Measurements from ENCODE around the gene PANK4. TPM values are rescaled to one million over a fixed set of nuclear protein-coding genes. Genes with fewer than 3 reads are reported as not detected.

PANK4 gene
- total RNA-seq, 2 experiments from 2014 or later = 42.9 to 47.0 TPM

DNA sequence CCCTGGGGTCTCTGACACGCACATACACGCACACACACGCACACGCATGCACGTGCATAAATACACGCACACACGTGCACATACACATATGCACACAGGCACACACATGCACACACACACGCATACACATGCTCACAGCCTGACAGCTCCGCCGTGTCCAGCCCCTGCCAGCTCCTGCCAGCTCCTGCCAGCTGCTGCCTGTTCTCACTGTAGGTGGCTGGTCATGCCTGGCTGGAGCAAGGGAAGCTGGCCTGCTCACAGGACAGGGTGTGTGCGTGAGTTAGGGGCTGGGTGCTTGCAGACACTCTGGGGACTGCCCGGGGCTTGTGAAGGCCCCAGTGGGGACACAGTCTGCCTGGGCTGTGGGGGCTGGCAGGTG, 45.4 kb downstream of the PANK4 start:
- H3K4me1 Mint-ChIP-seq (ENCODE audit: low read depth) = no peaks in the 10 kb centered on the region
- no peak overlapping the region for H3K27ac Mint-ChIP-seq
- Histone ChIP-seq H3K27me3 (ENCODE audit: control insufficient read depth in 1 of 2, insufficient read depth in 2 of 2, low read length in 2 of 2) (no peaks in the 10 kb centered on the region), H3K9me3 (ENCODE audit: control insufficient read depth in 1 of 2, insufficient read depth in 1 of 2, low read length in 2 of 2) (no peaks in the 10 kb centered on the region), H3K36me3 (ENCODE audit: insufficient read depth, low read length) (no peaks in the 10 kb centered on the region), H3K4me1 (ENCODE audit: insufficient read depth, low read length) (no peaks in the 10 kb centered on the region), H3K4me3 (ENCODE audit: low read length) (no peak overlapping the region), H3K27ac (ENCODE audit: low read depth in 1 of 2, low read length in 2 of 2) (no peak overlapping the region)
- intact Hi-C loops (cut with DNase I, micrococcal nuclease) = no loop called here
- CTCF ChIA-PET = no interaction called here
- TF ChIP-seq CTCF (IDR thresholded peaks at IDR 0.05) = no peak
- ATAC-seq (ENCODE audit: poor library complexity) (no peak), DNase-seq (no peak)
- H3K9me3 Mint-ChIP-seq = no peaks in the 10 kb centered on the region
- no peaks in the 10 kb centered on the region for H3K27me3 Mint-ChIP-seq
- no peak overlapping the region for H3K4me3 Mint-ChIP-seq
- POLR2A ChIA-PET = no interaction called here
- no peaks in the 10 kb centered on the region for H3K36me3 Mint-ChIP-seq (ENCODE audit: low read depth)

DNA sequence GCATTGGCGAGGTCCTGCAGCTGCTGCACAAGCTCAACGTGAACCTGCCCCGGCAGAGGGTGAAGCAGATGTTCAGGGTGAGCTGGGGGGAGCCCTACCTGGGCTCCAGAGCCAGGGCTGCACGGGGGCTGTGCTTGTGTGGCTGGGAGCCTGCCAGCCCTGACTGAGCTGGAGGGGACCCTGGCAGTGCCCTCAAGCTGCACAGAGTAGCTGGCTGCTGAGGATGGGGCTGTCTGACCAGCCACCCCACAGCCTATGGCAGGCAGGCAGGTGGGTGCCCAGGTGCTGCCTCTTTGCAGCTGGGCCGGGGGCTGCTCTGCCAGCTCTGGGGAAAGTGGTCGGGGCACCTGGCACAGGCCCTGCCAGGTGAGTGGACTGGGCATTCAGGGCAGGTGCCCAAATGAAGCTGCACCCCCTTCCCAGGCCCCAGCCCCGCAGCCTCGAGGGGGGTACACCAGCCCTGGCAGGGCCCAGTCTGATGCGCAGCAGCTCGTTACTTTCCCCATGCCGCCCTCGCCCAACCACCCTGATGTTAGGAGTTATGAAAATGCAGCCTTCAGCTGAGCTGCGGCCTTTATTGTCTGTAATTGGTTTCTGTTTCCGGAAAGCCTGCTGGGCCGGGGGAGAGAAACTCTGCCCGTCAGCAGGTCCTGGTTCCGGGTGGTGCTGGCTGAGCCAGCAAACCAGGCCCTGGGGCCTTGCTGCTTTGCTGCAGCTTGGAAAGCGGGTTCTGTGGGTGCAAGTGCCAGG, 46.0 kb downstream of the PANK4 start:
- H3K4me3 ChIP-seq (ENCODE audit: low read length) = no peak overlapping the region
- no peak for DNase-seq
- Mint-ChIP-seq H3K27me3 (no peaks in the 10 kb centered on the region), H3K27ac (no peak overlapping the region), H3K9me3 (no peaks in the 10 kb centered on the region), H3K4me3 (no peak overlapping the region), H3K4me1 (ENCODE audit: low read depth) (no peaks in the 10 kb centered on the region), H3K36me3 (ENCODE audit: low read depth) (no peaks in the 10 kb centered on the region)
- TF ChIP-seq CTCF (IDR thresholded peaks at IDR 0.05) = no peak
- CTCF ChIA-PET = no interaction called here
- H3K9me3 ChIP-seq (ENCODE audit: control insufficient read depth in 1 of 2, insufficient read depth in 1 of 2, low read length in 2 of 2) = no peaks in the 10 kb centered on the region
- POLR2A ChIA-PET = no interaction called here
- H3K36me3 ChIP-seq (ENCODE audit: insufficient read depth, low read length) = no peaks in the 10 kb centered on the region
- no peaks in the 10 kb centered on the region for H3K27me3 ChIP-seq (ENCODE audit: control insufficient read depth in 1 of 2, insufficient read depth in 2 of 2, low read length in 2 of 2)
- no peaks in the 10 kb centered on the region for H3K4me1 ChIP-seq (ENCODE audit: insufficient read depth, low read length)
- no peak for ATAC-seq (ENCODE audit: poor library complexity)
- H3K27ac ChIP-seq (ENCODE audit: low read depth in 1 of 2, low read length in 2 of 2) = no peak overlapping the region
- intact Hi-C loops (cut with DNase I, micrococcal nuclease) = no loop called here

GRCh38 chr1:2479618-2480017, 46.8 kb downstream of the PANK4 start:
- Mint-ChIP-seq H3K36me3 (ENCODE audit: low read depth) (no peaks in the 10 kb centered on the region), H3K4me1 (ENCODE audit: low read depth) (no peaks in the 10 kb centered on the region), H3K27me3 (no peaks in the 10 kb centered on the region), H3K4me3 (no peak overlapping the region), H3K27ac (no peak overlapping the region), H3K9me3 (no peaks in the 10 kb centered on the region)
- intact Hi-C loops (cut with DNase I, micrococcal nuclease) = no loop called here
- DNase-seq (no peak), ATAC-seq (ENCODE audit: poor library complexity) (no peak)
- no peak for TF ChIP-seq CTCF (IDR thresholded peaks at IDR 0.05)
- H3K27me3 ChIP-seq (ENCODE audit: control insufficient read depth in 1 of 2, insufficient read depth in 2 of 2, low read length in 2 of 2) = no peaks in the 10 kb centered on the region
- ChIA-PET POLR2A (no interaction called here), CTCF (no interaction called here)
- H3K36me3 ChIP-seq (ENCODE audit: insufficient read depth, low read length) = no peaks in the 10 kb centered on the region
- no peaks in the 10 kb centered on the region for H3K4me1 ChIP-seq (ENCODE audit: insufficient read depth, low read length)
- no peak overlapping the region for H3K4me3 ChIP-seq (ENCODE audit: low read length)
- H3K9me3 ChIP-seq (ENCODE audit: control insufficient read depth in 1 of 2, insufficient read depth in 1 of 2, low read length in 2 of 2) = no peaks in the 10 kb centered on the region
- no peak overlapping the region for H3K27ac ChIP-seq (ENCODE audit: low read depth in 1 of 2, low read length in 2 of 2)
